Tibial artery (tissue), 4 donors: Measurements from ENCODE around the gene LTBP3.

Source experiments
- DNase-seq, 2 donors: peaks; one replicate each; pipeline ENCODE4 v3.0.0-alpha.2; 2019
- H3K27ac ChIP-seq, 2 donors: fragments of 200-600 bp; sonication (generic) in 1 of 2; 1 replicate in 1 of 2; 2 replicates in 1 of 2; pipeline ENCODE4 v1.5.1; 2018 to 2019; ENCODE audit warnings: mild to moderate bottlenecking in 1 of 2
- H3K27me3 ChIP-seq, 2 donors: fragments of 200-600 bp; sonication (generic) in 1 of 2; one replicate each; pipeline versions ENCODE4 v1.5.1 to v1.6.0; 2016 to 2019
- H3K36me3 ChIP-seq, 3 donors: fragments of 200-600 bp; sonication (generic) in 2 of 3; one replicate each; pipeline ENCODE4 v1.5.1; 2016 to 2019; ENCODE audit warnings: mild to moderate bottlenecking in 2 of 3
- H3K4me1 ChIP-seq, 4 donors: fragments of 200-600 bp; sonication (generic) in 2 of 4; 1 replicate in 3 of 4; 2 replicates in 1 of 4; pipeline ENCODE4 v1.5.1; 2016 to 2019
- H3K4me3 ChIP-seq, 2 donors: fragments of 200-600 bp; sonication (generic) in 1 of 2; 1 replicate in 1 of 2; 2 replicates in 1 of 2; pipeline ENCODE4 v1.5.1; 2018 to 2019; ENCODE audit warnings: mild to moderate bottlenecking in 2 of 2
- H3K9me3 ChIP-seq, 3 donors: fragments of 200-600 bp; sonication (generic) in 1 of 3; one replicate each; pipeline ENCODE4 v1.5.1; 2016 to 2019
- CTCF ChIP-seq, 2 experiments: fragments of 200-600 bp in 1 of 2; fragments of 450-650 bp in 1 of 2; IDR thresholded peaks; one replicate each; pipeline ENCODE4 v1.5.1; 2017 to 2019; ENCODE audit warnings: antibody characterized with exemption in 2 of 2, mild to moderate bottlenecking in 1 of 2, moderate library complexity in 1 of 2
- intact Hi-C: fragments of 100-400 bp; cut with DNase I; formaldehyde crosslinking; loops from one replicate; pipeline ENCODE4 v1.15.0; 2023; ENCODE audit warnings: low total_unique reads

LTBP3 gene

GRCh38 chr11:65498727-65498976 is 59.5 kb downstream of the LTBP3 start:
- H3K27me3 ChIP-seq, result no peaks in the 10 kb centered on the region
- no peaks in the 10 kb centered on the region for H3K9me3 ChIP-seq
- DNase-seq, result no peak
- H3K4me3 ChIP-seq, result peak overlapping the region; percentile 74 to 86
- peaks cover 29 to 35% (median 35%) of the 10 kb centered on the region in 3 donors for H3K36me3 ChIP-seq
- peak overlapping the region; percentile 99 for H3K27ac ChIP-seq
- intact Hi-C loops, result no loop called here
- H3K4me1 ChIP-seq, result peaks cover 8 to 40% (median 28%) of the 10 kb centered on the region in 4 donors
- TF ChIP-seq CTCF (IDR thresholded peaks at IDR 0.05), result no peak

GRCh38 chr11:65498042-65498726 is 60.0 kb downstream of the LTBP3 start:
- DNase-seq, result peak; percentile 60 to 74
- Histone ChIP-seq H3K9me3 (no peaks in the 10 kb centered on the region), H3K27me3 (no peaks in the 10 kb centered on the region), H3K27ac (peak overlapping the region; percentile 99), H3K4me1 (peaks cover 8 to 44% (median 33%) of the 10 kb centered on the region in 4 donors), H3K4me3 (peak overlapping the region; percentile 74 to 86), H3K36me3 (peaks cover 25 to 30% (median 30%) of the 10 kb centered on the region in 3 donors)
- TF ChIP-seq CTCF (IDR thresholded peaks at IDR 0.05), result no peak
- intact Hi-C loops, result no loop called here

- intact Hi-C loops, result no loop called here
- DNase-seq, result peak; percentile 98 to 99
- peak overlapping the region; percentile 99 for H3K27ac ChIP-seq
- peak overlapping the region; percentile 74 to 86 for H3K4me3 ChIP-seq
- no peak for TF ChIP-seq CTCF (IDR thresholded peaks at IDR 0.05)
- H3K9me3 ChIP-seq, result no peaks in the 10 kb centered on the region
- peaks cover 8 to 52% (median 41%) of the 10 kb centered on the region in 4 donors for H3K4me1 ChIP-seq
- H3K27me3 ChIP-seq, result no peaks in the 10 kb centered on the region
- peaks cover 17 to 22% (median 22%) of the 10 kb centered on the region in 3 donors for H3K36me3 ChIP-seq
These were observed 60.8 kb downstream of the LTBP3 start for GRCh38 chr11:65497141-65498041.

GRCh38 chr11:65496304-65497140 is 61.6 kb downstream of the LTBP3 start:
- Histone ChIP-seq H3K9me3 (no peaks in the 10 kb centered on the region), H3K4me3 (peak overlapping the region; percentile 40 to 74), H3K27me3 (no peaks in the 10 kb centered on the region), H3K36me3 (peaks cover 8 to 14% (median 14%) of the 10 kb centered on the region in 3 donors), H3K27ac (peak overlapping the region; percentile 97 to 99), H3K4me1 (peaks cover 8 to 61% (median 48%) of the 10 kb centered on the region in 4 donors)
- DNase-seq, result peak; percentile 29 to 68
- intact Hi-C loops, result no loop called here
- TF ChIP-seq CTCF (IDR thresholded peaks at IDR 0.05), result no peak

GRCh38 chr11:65493367-65494176 is 64.6 kb downstream of the LTBP3 start:
- Histone ChIP-seq H3K9me3 (no peaks in the 10 kb centered on the region), H3K27ac (peak overlapping the region; percentile 97 to 99), H3K27me3 (no peaks in the 10 kb centered on the region), H3K36me3 (no peaks in the 10 kb centered on the region), H3K4me3 (peak overlapping the region; percentile 8 to 21), H3K4me1 (peaks cover 23 to 90% (median 77%) of the 10 kb centered on the region in 4 donors)
- intact Hi-C loops, result no loop called here
- peak; percentile 92 to 97 for DNase-seq
- TF ChIP-seq CTCF (IDR thresholded peaks at IDR 0.05), result no peak
